ENCODE results near the gene LBH. TPM values are rescaled to one million over a fixed set of nuclear protein-coding genes. Genes with fewer than 3 reads are reported as not detected.

Gene LBH
- total RNA-seq, 1 experiment from 2014 or later, result 159 TPM

- Mint-ChIP-seq H3K9me3 (ENCODE audit: unreplicated experiment) (peaks cover 14% of the 10 kb centered on the region), H3K36me3 (ENCODE audit: insufficient read depth, unreplicated experiment) (peaks cover 44% of the 10 kb centered on the region), H3K4me3 (ENCODE audit: unreplicated experiment) (no peak overlapping the region), H3K4me1 (ENCODE audit: low read depth, unreplicated experiment) (peaks cover 9% of the 10 kb centered on the region), H3K27ac (ENCODE audit: unreplicated experiment) (no peak overlapping the region), H3K27me3 (ENCODE audit: insufficient read depth, unreplicated experiment) (no peaks in the 10 kb centered on the region)
- H3K4me1 ChIP-seq, result peaks cover 11% of the 10 kb centered on the region; the same call in 1 of the 2 replicates
- peaks cover 3% of the 10 kb centered on the region; the same call in 1 of the 2 replicates for H3K9me3 ChIP-seq
- ChIA-PET CTCF (no interaction called here), POLR2A (no interaction called here)
- no peaks in the 10 kb centered on the region; the same call in 1 of the 2 replicates for H3K36me3 ChIP-seq (ENCODE audit: control insufficient read depth, insufficient read depth, low read length)
- intact Hi-C loops (cut with micrococcal nuclease; ENCODE audit: unreplicated experiment), result no loop called here
- H3K4me3 ChIP-seq (ENCODE audit: low read depth, low read length), result no peak overlapping the region
- H3K27me3 ChIP-seq (replicated peaks; ENCODE audit: control insufficient read depth, insufficient read depth, low read length), result no peaks in the 10 kb centered on the region
- no peak for TF ChIP-seq CTCF (IDR thresholded peaks at IDR 0.05; ENCODE audit: insufficient read depth in 1 of 2, low read depth in 1 of 2, low read length in 1 of 2, severe bottlenecking in 1 of 2, unreplicated experiment in 1 of 2)
- BruUV-seq (replicated peaks), result no TSS peak
- no peak for DNase-seq
These were observed 30.4 kb downstream of the LBH start for GRCh38 chr2:30261695-30262211.

- H3K9me3 Mint-ChIP-seq (ENCODE audit: unreplicated experiment), result peaks cover 14% of the 10 kb centered on the region
- no peaks in the 10 kb centered on the region for H3K27me3 Mint-ChIP-seq (ENCODE audit: insufficient read depth, unreplicated experiment)
- Histone ChIP-seq H3K9me3 (peaks cover 3% of the 10 kb centered on the region; the same call in 1 of the 2 replicates), H3K4me3 (ENCODE audit: low read depth, low read length) (no peak overlapping the region), H3K4me1 (peaks cover 11% of the 10 kb centered on the region), H3K27me3 (replicated peaks; ENCODE audit: control insufficient read depth, insufficient read depth, low read length) (no peaks in the 10 kb centered on the region), H3K36me3 (ENCODE audit: control insufficient read depth, insufficient read depth, low read length) (no peaks in the 10 kb centered on the region; the same call in 1 of the 2 replicates)
- POLR2A ChIA-PET, result no interaction called here
- H3K36me3 Mint-ChIP-seq (ENCODE audit: insufficient read depth, unreplicated experiment), result peaks cover 34% of the 10 kb centered on the region
- no TSS peak for BruUV-seq (replicated peaks)
- CTCF ChIA-PET, result no interaction called here
- no peak overlapping the region for H3K27ac Mint-ChIP-seq (ENCODE audit: unreplicated experiment)
- H3K4me3 Mint-ChIP-seq (ENCODE audit: unreplicated experiment), result no peak overlapping the region
- H3K4me1 Mint-ChIP-seq (ENCODE audit: low read depth, unreplicated experiment), result peaks cover 16% of the 10 kb centered on the region
- no peak for TF ChIP-seq CTCF (IDR thresholded peaks at IDR 0.05; ENCODE audit: insufficient read depth in 1 of 2, low read depth in 1 of 2, low read length in 1 of 2, severe bottlenecking in 1 of 2, unreplicated experiment in 1 of 2)
- intact Hi-C loops (cut with micrococcal nuclease; ENCODE audit: unreplicated experiment), result no loop called here
- DNase-seq, result no peak
These were observed 31.5 kb downstream of the LBH start for GRCh38 chr2:30262716-30263309.

GRCh38 chr2:30264274-30264673 is 32.9 kb downstream of the LBH start:
- H3K4me3 ChIP-seq (ENCODE audit: low read depth, low read length), result no peak overlapping the region
- no peaks in the 10 kb centered on the region for H3K27me3 ChIP-seq (replicated peaks; ENCODE audit: control insufficient read depth, insufficient read depth, low read length)
- H3K4me1 ChIP-seq, result peaks cover 16% of the 10 kb centered on the region
- ChIA-PET POLR2A (no interaction called here), CTCF (interaction anchor here (0.6 kb wide), 1 partner anchor 92 kb away, joined by 4 read pairs; no protein-coding TSS in a partner anchor)
- Mint-ChIP-seq H3K27me3 (ENCODE audit: insufficient read depth, unreplicated experiment) (no peaks in the 10 kb centered on the region), H3K9me3 (ENCODE audit: unreplicated experiment) (peaks cover 14% of the 10 kb centered on the region), H3K36me3 (ENCODE audit: insufficient read depth, unreplicated experiment) (peaks cover 19% of the 10 kb centered on the region), H3K4me1 (ENCODE audit: low read depth, unreplicated experiment) (peaks cover 23% of the 10 kb centered on the region), H3K4me3 (ENCODE audit: unreplicated experiment) (no peak overlapping the region), H3K27ac (ENCODE audit: unreplicated experiment) (no peak overlapping the region)
- DNase-seq, result no peak
- no TSS peak for BruUV-seq (replicated peaks)
- no peak for TF ChIP-seq CTCF (IDR thresholded peaks at IDR 0.05; ENCODE audit: insufficient read depth in 1 of 2, low read depth in 1 of 2, low read length in 1 of 2, severe bottlenecking in 1 of 2, unreplicated experiment in 1 of 2)
- intact Hi-C loops (cut with micrococcal nuclease; ENCODE audit: unreplicated experiment), result no loop called here
- peaks cover 3% of the 10 kb centered on the region; the same call in 1 of the 2 replicates for H3K9me3 ChIP-seq
- H3K36me3 ChIP-seq (ENCODE audit: control insufficient read depth, insufficient read depth, low read length), result no peaks in the 10 kb centered on the region

Data from Caco-2 (cell line).